H1 (cell line): Measurements from ENCODE around the gene STARD7.

Experiments used
- BCL11A ChIP-seq, 2 experiments: IDR thresholded peaks; one replicate each; pipeline ENCODE4 v1.6.1; 2011; ENCODE audit warnings: low read depth in 2 of 2, low read length in 2 of 2, mild to moderate bottlenecking in 2 of 2
- BRCA1 ChIP-seq: IDR thresholded peaks from 2 replicates; pipeline ENCODE4 v1.6.1; 2012; ENCODE audit warnings: low read depth, low read length, improper control_type of control experiment
- CEBPB ChIP-seq: IDR thresholded peaks from 2 replicates; pipeline ENCODE4 v1.6.1; 2012; ENCODE audit warnings: low read depth, low read length
- CREB1 ChIP-seq: IDR thresholded peaks from 2 replicates; pipeline ENCODE4 v1.6.1; 2012; ENCODE audit warnings: inconsistent platforms
- CTCF ChIP-seq, 3 experiments: IDR thresholded peaks; 1 replicate in 2 of 3; 2 replicates in 1 of 3; pipeline versions ENCODE4 v1.5.1 to v1.6.1; 2011; ENCODE audit warnings: low read length in 3 of 3, mild to moderate bottlenecking in 3 of 3, inconsistent platforms in 2 of 3, low read depth in 1 of 3, moderate library complexity in 1 of 3; ENCODE audit not compliant: insufficient read depth in 1 of 3; ENCODE audit errors: control extremely low read depth in 1 of 3
- EZH2 ChIP-seq: fragments of 200-600 bp; sonication (generic); IDR thresholded peaks from 2 replicates; pipeline ENCODE4 v1.7.1; 2012; ENCODE audit warnings: low read depth, mild to moderate bottlenecking, moderate library complexity, low read length, inconsistent platforms; ENCODE audit not compliant: severe bottlenecking
- FOSL1 ChIP-seq: IDR thresholded peaks from 2 replicates; pipeline ENCODE4 v1.6.1; 2011; ENCODE audit warnings: mild to moderate bottlenecking, low read depth, low read length, moderate library complexity; ENCODE audit not compliant: insufficient read depth
- GTF2F1 ChIP-seq: IDR thresholded peaks from 2 replicates; pipeline ENCODE4 v1.6.1; 2012; ENCODE audit warnings: low read depth, low read length, improper control_type of control experiment, borderline replicate concordance
- KDM5A ChIP-seq: fragments of 200-600 bp; IDR thresholded peaks from 2 replicates; pipeline ENCODE4 v1.7.1; 2012; ENCODE audit warnings: mild to moderate bottlenecking, low read length, inconsistent platforms, mixed read lengths
- PHF8 ChIP-seq: fragments of 200-600 bp; sonication (generic); conservative IDR thresholded peaks from 2 replicates; pipeline ENCODE4 v1.7.1; 2012; ENCODE audit warnings: low read depth, mild to moderate bottlenecking, inconsistent platforms, low read length, moderate library complexity
- POLR2AphosphoS5 ChIP-seq: IDR thresholded peaks from 2 replicates; pipeline ENCODE4 v1.6.1; 2011; ENCODE audit warnings: low read depth, low read length
- RAD21 ChIP-seq, 2 experiments: IDR thresholded peaks in 1 of 2; conservative IDR thresholded peaks in 1 of 2; 2 replicates each; pipeline ENCODE4 v1.6.1; 2011; ENCODE audit warnings: low read depth in 2 of 2, low read length in 2 of 2, improper control_type of control experiment in 1 of 2, inconsistent platforms in 1 of 2, mild to moderate bottlenecking in 1 of 2, moderate library complexity in 1 of 2
- TEAD4 ChIP-seq: IDR thresholded peaks from 2 replicates; pipeline ENCODE4 v1.6.1; 2012; ENCODE audit warnings: low read depth, low read length, inconsistent platforms, mixed read lengths

- no peak for TF ChIP-seq BCL11A (IDR thresholded peaks at IDR 0.05; ENCODE audit: low read depth in 2 of 2, low read length in 2 of 2)
- no peak for TF ChIP-seq CTCF (IDR thresholded peaks at IDR 0.05; ENCODE audit: control extremely low read depth in 1 of 3, insufficient read depth in 1 of 3, low read depth in 1 of 3, low read length in 3 of 3)
- TF ChIP-seq TEAD4: no peak
- no peak for TF ChIP-seq POLR2AphosphoS5
- TF ChIP-seq RAD21 (IDR thresholded peaks at IDR 0.05 in 1 of 2, conservative IDR thresholded peaks at IDR 0.05 in 1 of 2; ENCODE audit: low read depth in 2 of 2, low read length in 2 of 2): no peak
- no peak for TF ChIP-seq CEBPB
- no peak for TF ChIP-seq PHF8
- TF ChIP-seq CREB1: no peak
- TF ChIP-seq FOSL1: no peak
- TF ChIP-seq GTF2F1: no peak
- no peak for TF ChIP-seq KDM5A
- no peak for TF ChIP-seq EZH2
- TF ChIP-seq BRCA1: no peak
Measured at GRCh38 chr2:96207774-96208142, 869 bp downstream of the STARD7 start.
